Activated CD8-positive, alpha-beta T cell treated with anti-CD3 and anti-CD28 coated beads for 36 hours (primary cell): ENCODE measurements around the gene LMAN1L. TPM values are rescaled to one million over a fixed set of nuclear protein-coding genes. Genes with fewer than 3 reads are reported as not detected.
A peak's percentile ranks its signal among the peaks of the same experiment; 100 is the strongest.

Experiments used
- ATAC-seq: fragments of 200-7000 bp; cut with Tn5 transposase; one replicate; pipeline ENCODE4 v1.10.0; 2021; ENCODE audit warnings: mild to moderate bottlenecking, moderate library complexity
- CTCF ChIA-PET: fragments of 350-600 bp; sonication (Branson Sonifier 250); formaldehyde crosslinking; loops from one replicate; lab custom pipeline; 2021; ENCODE audit warnings: antibody characterized with exemption; lab: Charles Lee
- POLR2A ChIA-PET: fragments of 350-600 bp; sonication (Branson Sonifier 250); formaldehyde crosslinking; loops from one replicate; lab custom pipeline; 2021; ENCODE audit warnings: antibody characterized with exemption; lab: Charles Lee
- DNase-seq: peaks from one replicate; pipeline ENCODE4 v3.0.0-alpha.2; 2020
- H3K27ac Mint-ChIP-seq: one replicate; pipeline ENCODE4 v1.8.0; 2021; ENCODE audit warnings: mild to moderate bottlenecking, mixed read lengths
- H3K27me3 Mint-ChIP-seq: one replicate; pipeline ENCODE4 v1.8.0; 2021; ENCODE audit warnings: mixed read lengths
- H3K36me3 Mint-ChIP-seq: one replicate; pipeline ENCODE4 v1.8.0; 2021; ENCODE audit warnings: low read depth, mixed read lengths
- H3K4me1 Mint-ChIP-seq: one replicate; pipeline ENCODE4 v1.8.0; 2021; ENCODE audit warnings: low read depth, mixed read lengths
- H3K4me3 Mint-ChIP-seq: one replicate; pipeline ENCODE4 v1.8.0; 2021; ENCODE audit warnings: mild to moderate bottlenecking, moderate library complexity, mixed read lengths
- H3K9me3 Mint-ChIP-seq: one replicate; pipeline ENCODE4 v1.8.0; 2021; ENCODE audit warnings: mixed read lengths
- CTCF ChIP-seq: fragments of 200-600 bp; IDR thresholded peaks from one replicate; pipeline ENCODE4 v1.8.0; 2022; ENCODE audit warnings: antibody characterized with exemption, mild to moderate bottlenecking
- intact Hi-C: fragments of 100-400 bp; cut with micrococcal nuclease; formaldehyde crosslinking; loops from one replicate; pipeline ENCODE4 v1.10.0; 2022
- microRNA-seq: library from miRNA; unstranded; fragments of <30 nt; microRNA quantifications from one replicate; pipeline ENCODE4 v1.2.0, GENCODE V29; 2022; ENCODE audit warnings: borderline microRNAs expressed, borderline replicate concordance
- total RNA-seq, 2 experiments: library from RNA; stranded (reverse); gene quantifications; one replicate each; pipeline ENCODE4 v1.2.3, GENCODE V29; 2021

LMAN1L gene
- total RNA-seq, 2 experiments from 2014 or later: 0.11 TPM; not detected in 1

DNA sequence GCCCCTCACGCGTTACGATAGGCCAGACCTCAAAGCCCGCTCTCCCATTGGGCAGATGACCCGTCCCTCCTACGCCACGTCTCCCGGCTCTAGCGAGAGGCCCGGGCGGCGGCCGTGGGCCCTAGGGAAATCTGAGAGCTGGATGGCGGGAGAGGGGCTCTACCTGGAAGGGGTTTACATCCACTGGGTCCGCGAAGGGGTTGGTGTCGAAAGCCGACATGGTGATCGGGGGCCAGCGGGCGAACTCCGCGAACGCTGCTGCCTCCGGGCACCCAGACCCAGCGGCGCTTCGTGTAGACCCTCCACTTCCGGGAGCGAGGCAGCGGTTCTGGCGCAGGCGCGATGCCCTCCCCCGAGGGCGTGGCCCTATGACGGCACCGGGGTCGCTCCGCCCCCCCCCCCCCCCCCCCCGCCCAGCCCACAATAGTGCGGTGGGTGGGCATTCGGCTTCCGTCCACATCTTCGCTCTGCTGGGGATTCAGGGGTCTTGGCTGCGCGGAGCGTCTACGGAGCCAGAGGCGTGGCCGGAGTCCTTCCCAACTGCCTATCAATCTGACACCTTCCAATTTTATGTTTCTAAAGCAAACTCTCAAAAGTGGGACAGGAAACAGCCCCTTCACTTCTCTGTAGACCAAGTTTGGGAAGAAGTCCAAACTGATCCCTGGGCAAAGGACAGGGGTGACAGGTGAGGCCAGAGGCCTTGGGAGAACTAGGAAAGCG, 60.6 kb downstream of the LMAN1L start, which contains the start of gene SCAMP2:
Gene SCAMP2, minus strand, starts transcription at position 330 of the 720 bp plus-strand sequence. Its CDS starts 110 bp downstream, at position 220.
- no peaks in the 10 kb centered on the region for H3K27me3 Mint-ChIP-seq
- POLR2A ChIA-PET: interaction anchor here (0.7 to 1.5 kb wide), 6 partner anchors 15 to 488 kb away, joined by 3 to 4 read pairs (median 3); partner anchors contain the start of gene MPI
- DNase-seq: peak; percentile 96
- no peaks in the 10 kb centered on the region for H3K9me3 Mint-ChIP-seq
- intact Hi-C loops: no loop called here
- peak within 1 kb of the TSS; percentile 95 for H3K4me3 Mint-ChIP-seq
- ATAC-seq: peak; percentile 93
- CTCF ChIA-PET: interaction anchor here (1.1 to 1.8 kb wide), 3 partner anchors 28 to 37 kb away, joined by 3 to 10 read pairs (median 6); partner anchors contain the start of gene FAM219B
- TF ChIP-seq CTCF: no peak
- peaks cover 14% of the 10 kb centered on the region for H3K36me3 Mint-ChIP-seq
- peaks cover 36% of the 10 kb centered on the region for H3K4me1 Mint-ChIP-seq
- peak within 1 kb of the TSS; percentile 92 for H3K27ac Mint-ChIP-seq

DNA sequence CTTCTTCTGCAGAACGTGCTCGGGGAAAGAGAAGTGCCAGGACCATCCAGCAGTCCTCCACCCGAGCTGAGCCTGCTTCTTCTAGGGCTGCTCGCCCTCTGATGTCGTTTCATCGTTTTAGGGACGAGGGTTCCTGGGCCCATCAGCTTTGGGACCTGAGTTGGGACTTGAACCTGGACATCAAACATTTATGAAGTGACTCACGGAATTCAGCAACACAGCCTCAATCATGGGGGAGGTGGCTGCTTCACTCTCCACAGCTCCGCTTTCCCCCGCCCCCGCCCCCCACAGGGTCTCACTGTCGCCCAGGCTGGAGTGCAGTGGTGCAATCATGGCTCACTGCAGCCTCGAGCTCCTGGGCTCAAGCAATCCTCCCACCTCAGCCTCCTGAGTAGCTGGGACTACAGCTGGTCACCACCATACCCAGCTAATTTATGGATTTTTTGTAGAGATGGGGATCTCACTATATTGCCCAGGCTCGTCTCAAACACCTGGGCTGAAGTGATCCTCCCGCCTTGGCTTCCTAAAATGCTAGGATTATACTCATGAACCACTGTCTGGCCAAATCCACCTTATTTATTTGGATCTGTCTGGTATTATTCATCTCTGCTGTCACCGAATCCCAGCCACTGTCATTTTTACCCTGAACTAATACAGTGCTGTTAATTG, 61.3 kb downstream of the LMAN1L start:
- POLR2A ChIA-PET: interaction anchor here (0.8 to 1.5 kb wide), 5 partner anchors 15 to 489 kb away, joined by 3 to 4 read pairs (median 3); partner anchors contain the start of gene MPI
- DNase-seq (peak; percentile 49), ATAC-seq (no peak)
- peaks cover 33% of the 10 kb centered on the region for H3K4me1 Mint-ChIP-seq
- peaks cover 11% of the 10 kb centered on the region for H3K36me3 Mint-ChIP-seq
- peak overlapping the region; percentile 84 for H3K27ac Mint-ChIP-seq
- CTCF ChIA-PET: interaction anchor here (1.1 to 1.8 kb wide), 3 partner anchors 27 to 37 kb away, joined by 3 to 10 read pairs (median 6); partner anchors contain the start of gene FAM219B
- TF ChIP-seq CTCF: no peak
- H3K4me3 Mint-ChIP-seq: peak overlapping the region; percentile 95
- intact Hi-C loops: no loop called here
- no peaks in the 10 kb centered on the region for H3K27me3 Mint-ChIP-seq
- no peaks in the 10 kb centered on the region for H3K9me3 Mint-ChIP-seq

Small RNA genes lying within 50 kb of the gene (microRNA-seq; reads per million reads assigned to microRNA genes)
- gene MIR4513 (not detected), gene MIR6882 (4.2 reads per million, percentile 16 among the genes with 10 or more reads in this experiment)

Other genes with a start within 250 kb of the LMAN1L start
- gene CLK3, start 197.0 kb upstream of the LMAN1L start, total RNA-seq: 100 to 1,000 TPM; 159 to 168 TPM
- gene EDC3, start 116.8 kb upstream of the LMAN1L start, total RNA-seq: 10 to 100 TPM; 41.9 to 44.1 TPM
- 1 to 10 TPM; 4.3 to 4.9 TPM for gene CYP1A1, start 87.3 kb upstream of the LMAN1L start, total RNA-seq
- not detected for gene CYP1A2, start 64.0 kb upstream of the LMAN1L start, total RNA-seq
- 100 to 1,000 TPM; 254 to 260 TPM for gene CSK, start 30.8 kb upstream of the LMAN1L start, total RNA-seq
- under 1 TPM in 1 of 2 experiments, not detected in 1; 0.11 TPM for gene CPLX3, start 13.8 kb downstream of the LMAN1L start, total RNA-seq
- gene ULK3, start 30.3 kb downstream of the LMAN1L start, total RNA-seq: 10 to 100 TPM; 45.9 to 49.3 TPM
- 10 to 100 TPM; 57.8 to 58.9 TPM for gene SCAMP2, start 60.5 kb downstream of the LMAN1L start, total RNA-seq
- 10 to 100 TPM; 67.1 to 74.3 TPM for gene MPI, start 77.2 kb downstream of the LMAN1L start, total RNA-seq
- 10 to 100 TPM; 36.5 to 44.7 TPM for gene FAM219B, start 94.0 kb downstream of the LMAN1L start, total RNA-seq
- gene COX5A, start 125.2 kb downstream of the LMAN1L start, total RNA-seq: 100 to 1,000 TPM; 342 TPM
- 1 to 10 TPM; 7.0 to 7.2 TPM for gene RPP25, start 143.9 kb downstream of the LMAN1L start, total RNA-seq
- gene SCAMP5, start 182.7 kb downstream of the LMAN1L start, total RNA-seq: 1 to 10 TPM in 1 of 2 experiments, under 1 TPM in 1; 0.65 to 1.1 TPM
- gene PPCDC, start 210.8 kb downstream of the LMAN1L start, total RNA-seq: 10 to 100 TPM; 25.7 to 26.6 TPM